Measurements from ENCODE around the gene ACVR1. TPM values are rescaled to one million over a fixed set of nuclear protein-coding genes. Genes with fewer than 3 reads are reported as not detected.

The ACVR1 gene
- total and polyA plus RNA-seq, 9 of the 15 experiments (the other 6 are each of a cell fraction or from before 2014, with no cell fraction given), result 3.8 to 14.3 (median 6.9) TPM

DNA sequence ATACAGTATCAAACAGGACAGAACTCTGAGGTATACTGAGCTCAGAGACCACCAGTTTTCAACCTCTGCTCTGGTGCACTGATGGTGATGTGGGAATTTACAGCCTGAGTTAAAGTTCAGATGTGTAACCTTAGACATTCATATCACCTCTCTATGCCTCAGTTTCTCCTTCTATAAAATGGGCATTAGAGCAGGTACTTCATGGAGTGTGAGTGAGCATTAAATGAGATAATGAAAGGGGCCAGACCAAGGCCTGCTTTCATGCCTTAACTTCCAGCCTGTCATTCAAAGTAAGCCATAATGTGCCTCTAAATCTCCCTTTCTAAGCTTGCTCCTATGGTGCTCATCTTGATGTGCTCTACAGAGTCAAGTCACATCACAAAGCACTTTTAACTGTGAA, 8.4 kb downstream of the ACVR1 start (continued):
- TF ChIP-seq BCLAF1 (IDR thresholded peaks at IDR 0.05; ENCODE audit: borderline replicate concordance in 1 of 2, control insufficient read depth in 1 of 2, low read depth in 2 of 2, low read length in 1 of 2) (no peak), BCOR (IDR thresholded peaks at IDR 0.05) (peak; percentile 18; the same call in 1 of the 2 replicates), MTA3 (IDR thresholded peaks at IDR 0.05; ENCODE audit: borderline replicate concordance) (no peak)

- 0 out of 2 replicates have a peak, but pooled peaks cover 4% of the 10 kb centered on the region for H4K20me1 ChIP-seq (replicated peaks; ENCODE audit: control insufficient read depth, insufficient read depth, low read length)
- H2AFZ ChIP-seq (ENCODE audit: low read depth, low read length), result no peak overlapping the region
- H3K4me2 ChIP-seq (ENCODE audit: insufficient read depth, low read length), result no peak overlapping the region
- ChIA-PET CTCF (ENCODE audit: low intra/inter-chr PET ratio) (no interaction called here), POLR2A (interaction anchor here (0.6 to 2.5 kb wide), 8 partner anchors 8 to 103 kb away, joined by 3 to 16 read pairs (median 4); partner anchors contain the start of gene ACVR1)
- H3K27ac ChIP-seq (ENCODE audit: extremely low read depth, low read depth, low read length), result no peak overlapping the region
- no peak for TF ChIP-seq ZNF584 (CRISPR knock-in tag; IDR thresholded peaks at IDR 0.05; ENCODE audit: low read depth)
- peak; percentile 15 for TF ChIP-seq TBP (optimal IDR thresholded peaks at IDR 0.05; ENCODE audit: low read depth, low read length)
- DNase-seq (ENCODE audit: extremely low read depth in 1 of 4, low spot score in 3 of 4), result no peak
- in situ Hi-C loops (cut with MboI), result no loop called here
- H3K27me3 ChIP-seq (ENCODE audit: control insufficient read depth in 2 of 2, insufficient read depth in 2 of 2, low read length in 2 of 2), result no peaks in the 10 kb centered on the region
- H3K36me3 ChIP-seq (ENCODE audit: control insufficient read depth, insufficient read depth, low read length), result no peaks in the 10 kb centered on the region
- no peaks in the 10 kb centered on the region for H3K9me1 ChIP-seq (ENCODE audit: control insufficient read depth, insufficient read depth, low read length)
- no peak overlapping the region for H3K9ac ChIP-seq (ENCODE audit: insufficient read depth in 1 of 2, low read depth in 2 of 2, low read length in 2 of 2)
- no peaks in the 10 kb centered on the region for H3K9me3 ChIP-seq (replicated peaks; ENCODE audit: control insufficient read depth, insufficient read depth, low read depth, low read length)
- no peak for FAIRE-seq
- intact Hi-C loops (cut with micrococcal nuclease), result no loop called here
- H3K4me3 ChIP-seq, result no peak overlapping the region
- 19% methylated on average over 4 of the region's 4 CpGs for WGBS (ENCODE audit: insufficient coverage, low coverage, missing lambda C conversion rate)
- no TSS peak for BruUV-seq (replicated peaks)
- peaks cover 28% of the 10 kb centered on the region for H3K79me2 ChIP-seq (ENCODE audit: control insufficient read depth, insufficient read depth, low read length)
- peaks cover 0 to 4% of the 10 kb centered on the region in 2 experiments; a peak in 1 of 5 replicates for H3K4me1 ChIP-seq (replicated peaks in 1 of 2; ENCODE audit: control insufficient read depth in 2 of 2, insufficient read depth in 2 of 2, low read length in 2 of 2)
- ATAC-seq, result peak; percentile 41
Observed at GRCh38 chr2:157866666-157867642, 9.2 kb downstream of the ACVR1 start.

Data from K562 (cell line).